K562 (cell line): ENCODE measurements around the gene SPAG17. TPM values are rescaled to one million over a fixed set of nuclear protein-coding genes. Genes with fewer than 3 reads are reported as not detected.
A peak's percentile ranks its signal among the peaks of the same experiment; 100 is the strongest.

ENCODE experiments used
- ATAC-seq: fragments of 200-7000 bp; cut with Tn5 transposase; 3 replicates; pipeline ENCODE4 v1.9.1; 2020; ENCODE audit warnings: moderate library complexity
- BruUV-seq: library from RNA; stranded (reverse); fragments of 400-500 nt; replicated peaks from 2 replicates; lab custom pipeline; 2021; lab: Mats Ljungman, UMichigan
- CTCF ChIA-PET: fragments of 300-600 bp; formaldehyde crosslinking; extraction: SDS; loops from one replicate; lab custom pipeline; 2021; ENCODE audit warnings: low intra/inter-chr PET ratio; lab: Yijun Ruan, JAX
- POLR2A ChIA-PET: fragments of 300-600, 350-650 bp; sonication (Branson Sonifier 250); formaldehyde crosslinking; extraction: SDS; loops from one replicate; lab custom pipeline; 2021; ENCODE audit warnings: antibody characterized with exemption, inconsistent platforms; lab: Yijun Ruan, JAX
- DNase-seq, 4 experiments: peaks; one replicate each; pipeline versions ENCODE4 v3.0.0 to v3.0.0-alpha.2; 2011 to 2018; ENCODE audit warnings: low spot score in 3 of 4, mixed read lengths in 3 of 4; ENCODE audit errors: extremely low read depth in 1 of 4
- FAIRE-seq: peaks from 2 replicates; lab custom pipeline; 2011; peaks lifted over from hg19 to GRCh38; lab: Jason Lieb, UNC
- H2AFZ ChIP-seq: 2 replicates; pipeline ENCODE4 v1.6.0; 2011; ENCODE audit warnings: low read depth, low read length, control low read depth, inconsistent platforms
- H3K27ac ChIP-seq: fragments of 200-600 bp; 3 replicates; pipeline ENCODE4 v1.8.0; 2011; ENCODE audit warnings: low read depth, mild to moderate bottlenecking, control low read depth, inconsistent platforms, low read length, moderate library complexity, mixed read lengths; ENCODE audit errors: extremely low read depth
- H3K27me3 ChIP-seq, 2 experiments: fragments of 300-600 bp in 1 of 2; 2 replicates in 1 of 2; 3 replicates in 1 of 2; pipeline versions ENCODE4 v1.6.0 to v1.8.0; 2011; ENCODE audit warnings: inconsistent platforms in 2 of 2, low read length in 2 of 2, mild to moderate bottlenecking in 1 of 2, mixed read lengths in 1 of 2, moderate library complexity in 1 of 2; ENCODE audit not compliant: control insufficient read depth in 2 of 2, insufficient read depth in 2 of 2
- H3K36me3 ChIP-seq: fragments of 300-600 bp; 3 replicates; pipeline ENCODE4 v1.8.0; 2011; ENCODE audit warnings: mild to moderate bottlenecking, low read length, inconsistent platforms; ENCODE audit not compliant: control insufficient read depth, insufficient read depth
- H3K4me1 ChIP-seq, 2 experiments: fragments of 200-600 bp in 1 of 2; replicated peaks in 1 of 2; 2 replicates in 1 of 2; 3 replicates in 1 of 2; pipeline versions ENCODE4 v1.5.1 to v1.8.0; 2011; ENCODE audit warnings: inconsistent platforms in 2 of 2, low read length in 2 of 2, mild to moderate bottlenecking in 1 of 2, mixed read lengths in 1 of 2, moderate library complexity in 1 of 2; ENCODE audit not compliant: control insufficient read depth in 2 of 2, insufficient read depth in 2 of 2
- H3K4me2 ChIP-seq: 2 replicates; pipeline ENCODE4 v1.6.1; 2011; ENCODE audit warnings: low read length, control low read depth, inconsistent platforms, mixed read lengths; ENCODE audit not compliant: insufficient read depth
- H3K4me3 ChIP-seq: fragments of 200-600 bp; sonication (generic), shearing (Covaris generic); 2 replicates; pipeline ENCODE4 v1.5.1; 2016; ENCODE audit warnings: control low read depth, inconsistent platforms
- H3K79me2 ChIP-seq: fragments of 200-600 bp; 3 replicates; pipeline ENCODE4 v1.8.0; 2011; ENCODE audit warnings: low read length, inconsistent platforms; ENCODE audit not compliant: control insufficient read depth, insufficient read depth
- H3K9ac ChIP-seq, 2 experiments: 2 replicates each; pipeline versions ENCODE4 v1.6.0 to v1.6.1; 2011; ENCODE audit warnings: low read depth in 2 of 2, low read length in 2 of 2, control low read depth in 1 of 2, inconsistent platforms in 1 of 2, mild to moderate bottlenecking in 1 of 2, mixed read lengths in 1 of 2; ENCODE audit not compliant: insufficient read depth in 1 of 2
- H3K9me1 ChIP-seq: one replicate; pipeline ENCODE4 v1.6.0; 2011; ENCODE audit warnings: inconsistent platforms, mild to moderate bottlenecking, low read length, moderate library complexity; ENCODE audit not compliant: control insufficient read depth, insufficient read depth
- H3K9me3 ChIP-seq: replicated peaks from 2 replicates; pipeline ENCODE4 v1.5.1; 2011; ENCODE audit warnings: low read depth, low read length, inconsistent platforms; ENCODE audit not compliant: control insufficient read depth, insufficient read depth
- H4K20me1 ChIP-seq: replicated peaks from 2 replicates; pipeline ENCODE4 v1.6.1; 2011; ENCODE audit warnings: low read length, inconsistent platforms, mixed read lengths; ENCODE audit not compliant: control insufficient read depth, insufficient read depth
- BCLAF1 ChIP-seq, 2 experiments: fragments of 450-650 bp in 1 of 2; IDR thresholded peaks; 2 replicates each; pipeline ENCODE4 v1.6.1; 2011 to 2017; ENCODE audit warnings: low read depth in 2 of 2, antibody characterized with exemption in 1 of 2, borderline replicate concordance in 1 of 2, low read length in 1 of 2, mild to moderate bottlenecking in 1 of 2, mixed read lengths in 1 of 2; ENCODE audit not compliant: control insufficient read depth in 1 of 2
- HMBOX1 ChIP-seq: sonication (generic); IDR thresholded peaks from 2 replicates; pipeline ENCODE4 v1.6.1; 2016
- MAFG ChIP-seq: fragments of 450-650 bp; conservative IDR thresholded peaks from 2 replicates; pipeline ENCODE4 v1.6.1; 2016; ENCODE audit warnings: missing genetic modification characterization, missing compliant biosample characterization
- MXI1 ChIP-seq: IDR thresholded peaks from 2 replicates; pipeline ENCODE4 v1.6.1; 2011; ENCODE audit warnings: low read depth, mild to moderate bottlenecking, improper control_type of control experiment, low read length
- SMARCA4 ChIP-seq: fragments of 450-650 bp; IDR thresholded peaks from 2 replicates; pipeline ENCODE4 v1.6.1; 2016
- TSC22D4 ChIP-seq: fragments of 450-650 bp; IDR thresholded peaks from 2 replicates; pipeline ENCODE4 v1.6.1; 2016; ENCODE audit warnings: missing genetic modification characterization, missing biosample characterization, control low read depth
- YY1 ChIP-seq, 3 experiments: IDR thresholded peaks; 2 replicates each; pipeline ENCODE4 v1.6.1; 2011; ENCODE audit warnings: low read length in 2 of 3, mild to moderate bottlenecking in 2 of 3, moderate library complexity in 2 of 3, borderline replicate concordance in 1 of 3, control low read depth in 1 of 3, low read depth in 1 of 3; ENCODE audit not compliant: insufficient read depth in 3 of 3, insufficient replicate concordance in 2 of 3, control insufficient read depth in 1 of 3, insufficient read length in 1 of 3; ENCODE audit errors: extremely low read depth in 1 of 3
- ZNF316 ChIP-seq: fragments of 450-650 bp; IDR thresholded peaks from 2 replicates; pipeline ENCODE4 v1.6.1; 2016
- ZNF830 ChIP-seq: fragments of 250-450 bp; sonication (Bioruptor Pico); IDR thresholded peaks from 2 replicates; pipeline ENCODE4 v1.5.0; 2021; ENCODE audit warnings: mild to moderate bottlenecking
- WGBS: fragments of 100-300 bp; shearing (Covaris generic); methylation state at CpG from one replicate; pipeline ENCODE4 v1.1.6; 2016; ENCODE audit warnings: low coverage, mixed read lengths; ENCODE audit not compliant: insufficient coverage; ENCODE audit errors: missing lambda C conversion rate; 5-methylcytosine and 5-hydroxymethylcytosine counted together
- in situ Hi-C: fragments of 300-500 bp; cut with MboI; formaldehyde crosslinking; loops from 4 replicates; pipeline ENCODE4 v1.15.0; 2018; ENCODE audit warnings: inconsistent platforms, mixed read lengths
- intact Hi-C: fragments of 100-400 bp; cut with micrococcal nuclease; formaldehyde crosslinking; loops from 2 replicates; pipeline ENCODE4 v1.14.2; 2022
- polyA plus RNA-seq, 8 experiments: library from polyadenylated mRNA; depleted of rRNA in 4 of 8; stranded (reverse) in 5 of 8; unstranded in 3 of 8; fragments of >200 nt; fragmentation: Nextera tagmentation in 2 of 8; fragmentation: Illumina TruSeq in 1 of 8; extraction: Ambion mirVana in 2 of 8; extraction: Trizol in 1 of 8; gene quantifications; 2 replicates each; pipeline versions ENCODE4 v1.2.1 to v1.2.3, GENCODE V29; 2011 to 2014; ENCODE audit warnings: inconsistent platforms in 1 of 8, missing spikeins in 1 of 8
- total RNA-seq, 7 experiments: library from RNA; depleted of rRNA in 6 of 7; stranded (reverse); fragments of >200 nt in 6 of 7; fragmentation: Illumina TruSeq in 2 of 7; extraction: Trizol in 2 of 7; gene quantifications; 2 replicates each; pipeline versions ENCODE4 v1.2.1 to v1.2.3, GENCODE V29; 2011 to 2021; ENCODE audit warnings: low replicate concordance in 1 of 7
- TF ChIP-seq, protein P1 (sequence below): fragments of 250-450 bp; sonication (Bioruptor Pico); IDR thresholded peaks from 2 replicates; pipeline ENCODE4 v1.8.0; 2021; ENCODE audit warnings: borderline replicate concordance, mild to moderate bottlenecking, moderate library complexity; ENCODE audit not compliant: poor library complexity, severe bottlenecking

Gene SPAG17
- total and polyA plus RNA-seq, 9 of the 15 experiments (the other 6 are each of a cell fraction or from before 2014, with no cell fraction given) = 0.07 to 2.1 (median 1.5) TPM

GRCh38 chr1:118093017-118093416 is 92.0 kb downstream of the SPAG17 start (continued):
- TF ChIP-seq BCLAF1 (IDR thresholded peaks at IDR 0.05; ENCODE audit: borderline replicate concordance in 1 of 2, control insufficient read depth in 1 of 2, low read depth in 2 of 2, low read length in 1 of 2) = no peak
- TF ChIP-seq, protein P1, sequence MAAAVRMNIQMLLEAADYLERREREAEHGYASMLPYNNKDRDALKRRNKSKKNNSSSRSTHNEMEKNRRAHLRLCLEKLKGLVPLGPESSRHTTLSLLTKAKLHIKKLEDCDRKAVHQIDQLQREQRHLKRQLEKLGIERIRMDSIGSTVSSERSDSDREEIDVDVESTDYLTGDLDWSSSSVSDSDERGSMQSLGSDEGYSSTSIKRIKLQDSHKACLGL = no peak
- TF ChIP-seq HMBOX1 = no peak
- TF ChIP-seq MXI1 = no peak
- no peak for TF ChIP-seq SMARCA4
- TF ChIP-seq TSC22D4 (tag) = no peak

DNA sequence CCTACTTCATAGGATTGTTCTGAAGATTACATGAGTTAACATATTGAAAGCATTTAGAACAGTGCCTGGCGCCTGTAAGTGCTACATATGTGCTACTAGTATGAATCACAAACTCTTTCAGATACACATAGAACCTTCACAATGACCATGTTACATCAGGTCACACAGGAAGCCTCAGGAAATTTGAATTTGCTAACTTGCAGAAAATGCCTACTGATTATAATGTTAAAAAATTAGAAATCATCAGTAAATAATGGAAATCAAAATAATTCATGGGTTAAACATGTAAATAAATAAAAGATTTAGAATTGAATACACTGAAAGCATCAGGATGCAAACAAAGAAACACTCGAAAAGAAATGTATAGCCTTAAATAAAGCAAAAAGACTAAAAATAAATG is 94.9 kb downstream of the SPAG17 start:
- 0% methylated on average over 2 of the region's 2 CpGs for WGBS
- no peak for FAIRE-seq
- no peaks in the 10 kb centered on the region for H3K79me2 ChIP-seq
- H2AFZ ChIP-seq = no peak overlapping the region
- H3K4me1 ChIP-seq = no peaks in the 10 kb centered on the region
- CTCF ChIA-PET = no interaction called here
- no peak overlapping the region for H3K4me2 ChIP-seq
- TF ChIP-seq ZNF316 (peak; percentile 57), ZNF830 (CRISPR knock-in tag) (no peak), MAFG (peak; percentile 40; the same call in 1 of the 2 replicates), YY1 (IDR thresholded peaks at IDR 0.05; ENCODE audit: borderline replicate concordance in 1 of 3, control insufficient read depth in 1 of 3, extremely low read depth in 1 of 3, insufficient read depth in 3 of 3, insufficient read length in 1 of 3, insufficient replicate concordance in 2 of 3, low read depth in 1 of 3, low read length in 2 of 3) (no peak)
- TF ChIP-seq, all 486 proteins: peak for 2
- Histone ChIP-seq H3K4me3 (no peak overlapping the region), H3K27me3 (no peaks in the 10 kb centered on the region), H3K27ac (no peak overlapping the region), H3K9me3 (no peaks in the 10 kb centered on the region), H4K20me1 (no peaks in the 10 kb centered on the region), H3K36me3 (no peaks in the 10 kb centered on the region), H3K9me1 (no peaks in the 10 kb centered on the region), H3K9ac (no peak overlapping the region)
- no TSS peak for BruUV-seq
- no peak for ATAC-seq
- intact Hi-C loops (no loop called here), in situ Hi-C loops (no loop called here)
- DNase-seq = no peak
- POLR2A ChIA-PET = no interaction called here
